HPDE6-E6E7 (cell line): ENCODE data around the gene TNPO1.
"Not testable (repeated sequence)": the region's sequence is repeated elsewhere in the genome, so short reads cannot be mapped to it uniquely, and the experiment has no call there.

Experiments
- DNase-seq: peaks from one replicate; pipeline ENCODE4 v3.0.0; 2011; ENCODE audit warnings: missing footprints; ENCODE audit errors: extremely low spot score

Gene TNPO1

GRCh38 chr5:72816284-72817075 lies at the start of gene TNPO1:
Gene TNPO1, plus strand, starts transcription at chr5:72816661. Its CDS starts 77 bp downstream, at chr5:72816738.
- peak; percentile 70 for DNase-seq

GRCh38 chr5:72767289-72768010 lies 49.0 kb upstream of the TNPO1 start:
- no peak for DNase-seq

DNA sequence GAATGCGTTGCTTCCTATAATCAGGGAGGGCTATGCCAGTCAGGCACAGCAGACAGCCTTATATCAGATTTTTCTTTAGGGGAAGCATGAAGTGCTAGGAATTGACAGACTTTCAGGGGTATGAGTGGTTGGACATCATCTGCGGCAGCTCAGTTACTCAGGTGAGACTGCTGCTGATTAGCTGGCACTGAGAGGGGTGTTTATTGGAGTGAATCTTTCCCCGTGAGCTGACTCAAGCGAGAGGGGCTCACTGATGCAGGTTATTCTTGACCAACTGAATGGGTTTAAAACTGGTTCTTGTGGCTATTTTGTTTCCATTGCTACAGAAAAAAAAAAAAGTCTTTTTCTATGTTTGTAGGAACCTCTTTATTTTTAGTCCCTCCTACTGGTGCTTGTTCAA lies 46.2 kb upstream of the TNPO1 start:
- DNase-seq, result no peak

DNA sequence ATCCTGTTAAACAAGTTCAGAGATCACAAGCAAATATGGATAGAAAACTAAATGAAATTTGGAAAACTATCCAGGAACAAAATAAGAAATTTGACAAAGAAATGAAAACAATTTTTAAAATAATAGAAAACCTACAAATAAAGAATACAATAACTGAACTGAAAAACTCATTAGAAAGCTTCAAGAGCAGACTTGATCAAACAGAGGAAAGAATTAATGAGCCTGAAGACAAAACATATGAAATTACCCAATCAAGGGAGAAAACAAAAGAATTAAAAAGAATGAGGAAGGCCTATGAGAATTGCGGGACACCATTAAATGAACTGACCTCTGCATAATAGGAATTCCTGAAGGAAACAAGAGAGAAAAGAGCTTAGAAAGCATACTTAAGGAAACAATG lies 39.8 kb upstream of the TNPO1 start:
- no peak for DNase-seq

- no peak for DNase-seq
These were observed 36.9 kb upstream of the TNPO1 start for GRCh38 chr5:72779520-72779919.

GRCh38 chr5:72783354-72783753 lies 33.1 kb upstream of the TNPO1 start:
- DNase-seq, result no peak

- DNase-seq, result no peak
These were observed 32.3 kb upstream of the TNPO1 start for GRCh38 chr5:72784129-72784528.

GRCh38 chr5:72785801-72786200 lies 30.7 kb upstream of the TNPO1 start:
- no peak for DNase-seq

DNA sequence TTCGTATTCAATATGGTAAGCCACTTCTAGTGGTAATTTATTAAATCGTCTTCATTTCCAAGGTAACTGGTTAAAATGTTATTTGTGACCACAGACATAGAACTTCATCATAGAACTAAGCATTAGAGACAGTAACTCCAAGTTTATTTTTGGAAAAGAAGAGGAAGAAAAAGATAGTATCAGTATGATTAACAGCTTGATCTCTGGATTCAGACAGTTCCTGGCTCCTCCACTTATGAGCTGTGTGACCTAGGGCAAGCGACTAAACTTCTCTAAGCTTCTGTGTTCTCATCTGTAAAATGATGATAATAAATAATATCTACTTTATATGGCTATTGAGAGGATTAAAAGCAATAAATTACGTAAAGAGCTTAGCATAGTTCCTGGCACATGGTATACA lies 29.8 kb upstream of the TNPO1 start:
- no peak for DNase-seq

GRCh38 chr5:72788866-72789505 lies 27.5 kb upstream of the TNPO1 start:
- peak; percentile 70 for DNase-seq

DNA sequence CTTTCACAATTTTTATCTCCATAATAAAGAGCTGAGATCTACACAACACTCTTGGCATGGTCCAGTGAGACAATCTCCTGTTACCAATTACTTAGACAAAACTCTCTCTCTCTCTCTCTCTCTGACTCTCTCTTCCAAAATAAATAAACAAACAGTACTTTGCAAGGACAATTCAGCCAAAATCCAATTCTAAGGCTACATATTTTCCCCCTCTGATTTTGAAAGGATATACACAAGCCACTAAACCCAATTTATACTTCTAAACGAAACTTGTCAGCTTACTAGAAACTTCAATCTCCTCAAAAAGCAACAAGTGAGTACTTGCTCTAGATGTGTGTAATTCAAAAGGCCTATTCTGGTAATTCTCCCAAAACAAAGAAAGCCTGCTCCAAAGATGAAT lies 26.3 kb upstream of the TNPO1 start:
- no peak for DNase-seq

- not testable (repeated sequence) for DNase-seq
These were observed 23.8 kb upstream of the TNPO1 start for GRCh38 chr5:72792662-72793061.

DNA sequence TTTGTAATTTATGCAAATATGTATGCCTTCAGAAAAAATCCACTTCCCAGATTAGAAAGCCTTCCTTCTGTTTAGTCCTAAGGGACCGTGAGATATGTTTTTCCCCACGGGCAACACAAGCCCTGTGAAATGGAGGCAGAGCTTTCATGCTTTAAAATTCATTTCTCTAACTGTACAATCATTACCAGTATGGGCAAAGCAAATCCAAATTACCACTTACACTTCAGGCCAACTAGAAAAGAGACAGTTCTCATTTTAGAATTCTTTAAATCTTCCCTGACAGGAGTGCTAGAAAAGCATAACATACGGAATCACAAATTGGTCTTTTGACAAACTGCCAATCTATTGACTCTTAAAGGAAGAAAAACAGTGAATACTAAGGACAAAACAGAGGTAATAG lies 20.5 kb upstream of the TNPO1 start:
- DNase-seq, result no peak

GRCh38 chr5:72799721-72800120 lies 16.7 kb upstream of the TNPO1 start:
- DNase-seq, result no peak

DNA sequence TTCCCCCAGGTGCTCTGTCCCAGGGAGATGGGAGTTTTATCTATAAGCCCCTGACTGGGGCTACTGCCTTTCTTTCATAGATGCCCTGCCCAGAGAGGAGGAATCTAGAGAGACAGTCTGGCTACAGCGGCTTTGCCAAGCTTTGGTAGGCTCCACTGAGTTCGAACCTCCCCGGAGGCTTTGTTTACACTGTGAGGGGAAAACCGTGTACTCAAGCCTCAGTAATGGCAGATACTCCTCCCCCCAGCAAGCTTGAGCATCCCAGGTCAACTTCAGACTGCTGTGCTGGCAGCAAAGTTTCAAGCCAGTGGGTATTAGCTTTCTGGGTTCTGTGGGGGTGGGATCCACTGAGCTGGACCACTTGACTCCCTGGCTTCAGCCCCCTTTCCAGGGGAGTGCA lies 7.8 kb upstream of the TNPO1 start:
- DNase-seq, result not testable (repeated sequence)

- DNase-seq, result no peak
These were observed 4.6 kb upstream of the TNPO1 start for GRCh38 chr5:72811849-72812248.

GRCh38 chr5:72812488-72812887 lies 4.0 kb upstream of the TNPO1 start:
- DNase-seq, result no peak

DNA sequence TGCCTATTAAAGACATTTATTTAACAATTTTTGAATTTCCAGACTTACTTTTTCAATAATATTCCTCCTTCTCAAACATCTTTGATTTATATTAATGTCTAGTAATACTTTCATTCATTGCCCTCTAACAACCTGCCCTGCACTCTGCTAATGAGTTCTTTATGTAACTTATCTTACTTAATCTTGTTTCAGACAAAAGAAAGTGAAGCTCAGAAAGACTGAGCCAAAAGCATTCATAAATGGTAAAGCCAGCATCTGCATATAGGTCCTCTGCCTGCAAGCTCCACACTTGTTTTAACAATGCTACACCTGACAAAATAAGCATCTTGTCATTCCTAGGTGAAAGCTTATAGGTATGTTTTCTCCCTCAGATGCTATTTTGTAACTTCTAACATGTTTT lies 2.4 kb upstream of the TNPO1 start:
- no peak for DNase-seq

DNA sequence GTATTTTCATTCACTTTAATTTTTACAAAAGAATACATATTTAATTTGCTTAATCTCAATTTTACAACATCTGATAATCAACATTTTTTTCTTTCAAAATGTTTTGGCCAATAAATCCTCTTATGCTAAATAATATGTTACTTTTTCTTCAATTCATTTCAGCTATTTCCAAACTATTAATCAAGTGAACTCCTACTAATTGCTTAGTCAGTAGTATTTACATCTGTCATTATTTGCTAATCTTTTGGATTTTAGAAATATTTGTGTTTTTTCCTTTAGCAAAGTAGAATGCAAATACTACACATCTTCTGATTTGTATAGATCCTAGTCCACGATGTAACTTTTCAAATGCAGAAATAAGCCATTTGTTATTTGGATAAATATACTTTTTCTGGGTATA lies 1.6 kb upstream of the TNPO1 start:
- no peak for DNase-seq

DNA sequence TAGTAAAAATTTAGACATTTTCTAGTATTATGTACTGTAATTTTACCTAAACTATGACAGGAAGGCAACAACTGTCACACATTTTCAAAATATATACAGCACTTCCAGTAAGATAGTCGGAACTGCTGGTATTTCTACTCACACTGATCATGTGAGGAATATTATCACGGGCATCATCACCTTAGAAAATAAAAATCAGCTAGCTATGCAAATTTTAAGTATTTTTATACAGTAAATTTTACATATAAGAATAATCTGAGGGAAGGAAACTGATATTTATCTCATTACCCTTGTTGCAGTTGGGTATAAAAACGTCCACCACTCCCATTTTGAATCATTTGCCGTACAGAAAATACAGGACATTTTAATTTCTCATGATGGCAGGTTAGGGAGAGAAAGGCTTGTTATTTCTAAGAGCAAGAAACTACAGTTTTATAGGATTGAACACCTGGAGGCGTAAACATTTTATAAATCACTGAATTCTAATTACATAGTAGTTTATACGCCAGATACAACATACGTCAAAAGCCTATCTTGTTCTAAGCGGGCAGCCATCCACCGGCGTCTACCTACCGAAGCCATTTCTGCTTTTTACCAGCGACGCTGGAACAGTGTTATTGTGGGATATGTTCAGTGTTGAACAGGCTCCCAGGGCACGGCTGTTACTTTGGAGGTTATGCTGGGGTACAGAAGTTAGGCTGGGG lies 729 bp upstream of the TNPO1 start:
- peak; percentile 26 for DNase-seq

DNA sequence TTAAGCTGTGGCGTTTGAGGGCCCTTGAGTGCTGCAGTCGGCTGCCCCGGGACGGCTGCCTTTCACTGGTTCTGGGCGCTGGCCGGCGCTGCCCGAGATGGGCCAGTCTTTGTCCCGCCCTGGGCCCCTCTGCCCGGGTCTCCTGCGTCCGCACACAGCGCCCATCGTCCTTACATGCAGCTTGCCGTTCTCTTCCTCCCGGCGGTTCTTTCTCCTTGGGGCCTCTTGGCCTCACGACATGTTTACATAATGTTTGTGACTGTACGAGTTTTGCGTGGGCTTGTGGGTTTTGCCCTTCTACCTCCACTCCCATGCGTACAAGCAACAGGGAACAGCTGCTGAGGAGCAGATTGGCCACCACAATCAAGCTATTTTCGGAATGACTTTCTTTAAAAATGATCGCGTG lies 618 bp downstream of the TNPO1 start:
- DNase-seq, result peak; percentile 35

DNA sequence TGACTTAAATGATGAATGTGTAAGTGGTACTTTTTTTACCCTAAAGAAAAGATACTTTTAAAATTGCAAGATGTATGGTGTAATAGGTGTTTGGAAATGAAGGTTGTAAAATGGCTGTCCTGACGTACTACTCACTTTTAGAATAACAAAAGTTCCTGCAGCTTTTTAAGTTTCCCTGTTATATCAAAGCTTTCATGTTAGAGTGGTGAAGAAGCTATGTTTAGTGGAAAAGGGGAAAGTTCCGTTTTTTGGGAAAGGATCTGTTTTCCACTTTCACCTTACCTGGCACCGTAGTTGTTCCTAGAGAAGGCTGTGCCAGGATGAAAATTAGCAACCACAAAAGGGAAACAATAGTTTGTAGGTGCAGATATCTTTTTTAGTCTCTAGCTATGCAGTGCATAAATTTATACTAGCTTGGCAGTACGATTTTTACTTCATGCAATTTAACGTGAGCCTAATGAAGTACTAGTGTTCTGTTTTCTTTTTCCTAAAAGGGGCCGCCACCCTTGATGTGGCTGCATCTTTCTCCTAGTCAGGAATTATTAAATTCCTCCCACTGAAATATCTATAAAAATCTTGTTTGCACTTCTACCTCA lies 1.3 kb downstream of the TNPO1 start:
- DNase-seq, result no peak
